HCT116 (cell line): ENCODE data around the gene ROCK2. TPM values are rescaled to one million over a fixed set of nuclear protein-coding genes. Genes with fewer than 3 reads are reported as not detected.

Source experiments
- ATAC-seq: fragments of 200-7000 bp; cut with Tn5 transposase; 2 replicates; pipeline ENCODE4 v1.9.1; 2020; ENCODE audit warnings: mild to moderate bottlenecking, moderate library complexity
- BruUV-seq: library from RNA; stranded (reverse); fragments of 400-500 nt; replicated peaks from 2 replicates; lab custom pipeline; 2021; lab: Mats Ljungman, UMichigan
- CTCF ChIA-PET: fragments of 300-600 bp; sonication (Branson Sonifier 250); formaldehyde crosslinking; loops from one replicate; lab custom pipeline; 2021; ENCODE audit warnings: antibody characterized with exemption; lab: Charles Lee
- POLR2A ChIA-PET: fragments of 300-600, 350-600 bp; sonication (Branson Sonifier 250); formaldehyde crosslinking; loops from one replicate; lab custom pipeline; 2021; ENCODE audit warnings: antibody characterized with exemption; lab: Charles Lee
- RAD21 ChIA-PET, 2 experiments: fragments of 300-600 bp; sonication (Branson Sonifier 250); formaldehyde crosslinking; loops; one replicate each; lab custom pipeline; 2023; ENCODE audit warnings: low total read pairs in 2 of 2; ENCODE audit not compliant: uncharacterized antibody in 2 of 2, unreplicated experiment in 2 of 2, low non-redundant PET in 1 of 2; lab: Charles Lee
- DNase-seq: peaks from one replicate; pipeline ENCODE4 v3.0.0-alpha.2; 2010; ENCODE audit warnings: low read depth, low spot score
- H2AFZ ChIP-seq: fragments of 200-600 bp; shearing (Covaris generic), sonication (generic); 2 replicates; pipeline ENCODE4 v1.6.1; 2017; ENCODE audit warnings: low read depth, mixed run types, mixed read lengths, antibody characterized with exemption, low read length; ENCODE audit not compliant: poor library complexity, severe bottlenecking
- H3K27ac ChIP-seq: 2 replicates; pipeline ENCODE4 v1.5.1; 2012; ENCODE audit warnings: low read depth, low read length
- H3K27me3 ChIP-seq: fragments of 200-600 bp; sonication (generic); 2 replicates; pipeline ENCODE4 v1.6.1; 2016; ENCODE audit warnings: mixed run types, low read length, mixed read lengths; ENCODE audit not compliant: insufficient read depth
- H3K36me3 ChIP-seq, 2 experiments: fragments of 200-500 bp in 1 of 2; fragments of 200-600 bp in 1 of 2; sonication (Bioruptor generic) in 1 of 2; sonication (generic) in 1 of 2; 2 replicates each; pipeline versions ENCODE4 v1.5.1 to v1.6.1; 2014 to 2016; ENCODE audit warnings: low read length in 2 of 2, inconsistent platforms in 1 of 2, mixed read lengths in 1 of 2, mixed run types in 1 of 2; ENCODE audit not compliant: insufficient read depth in 2 of 2, control insufficient read depth in 1 of 2
- H3K4me1 ChIP-seq, 2 experiments: fragments of 200-600 bp in 1 of 2; sonication (generic) in 1 of 2; 2 replicates each; pipeline versions ENCODE4 v1.5.1 to v1.6.1; 2012 to 2017; ENCODE audit warnings: low read length in 2 of 2, inconsistent platforms in 1 of 2, mild to moderate bottlenecking in 1 of 2, mixed read lengths in 1 of 2, mixed run types in 1 of 2, moderate library complexity in 1 of 2; ENCODE audit not compliant: insufficient read depth in 2 of 2, control insufficient read depth in 1 of 2
- H3K4me2 ChIP-seq: fragments of 200-600 bp; sonication (generic); 2 replicates; pipeline ENCODE4 v1.6.1; 2017; ENCODE audit warnings: mixed run types, low read length, mixed read lengths
- H3K4me3 ChIP-seq, 2 experiments: fragments of 200-600 bp in 1 of 2; sonication (generic) in 1 of 2; replicated peaks in 1 of 2; 2 replicates each; pipeline ENCODE4 v1.5.1; 2011 to 2016; ENCODE audit warnings: low read length in 2 of 2, control low read depth in 1 of 2, low read depth in 1 of 2, mild to moderate bottlenecking in 1 of 2, mixed read lengths in 1 of 2, mixed run types in 1 of 2
- H3K79me2 ChIP-seq: fragments of 200-600 bp; sonication (generic); 2 replicates; pipeline ENCODE4 v1.6.1; 2017; ENCODE audit warnings: mild to moderate bottlenecking, mixed run types, low read length, moderate library complexity, mixed read lengths; ENCODE audit not compliant: insufficient read depth
- H3K9ac ChIP-seq: fragments of 200-600 bp; sonication (generic); 2 replicates; pipeline ENCODE4 v1.6.1; 2016; ENCODE audit warnings: low read length, mixed read lengths
- H3K9me2 ChIP-seq: fragments of 200-600 bp; sonication (generic), shearing (Covaris generic); 2 replicates; pipeline ENCODE4 v1.6.1; 2017; ENCODE audit warnings: mixed run types, mild to moderate bottlenecking, moderate library complexity; ENCODE audit not compliant: insufficient read depth
- H3K9me3 ChIP-seq, 2 experiments: fragments of 200-500 bp in 1 of 2; fragments of 200-600 bp in 1 of 2; sonication (Bioruptor generic) in 1 of 2; sonication (generic) in 1 of 2; 2 replicates each; pipeline ENCODE4 v1.6.1; 2014 to 2017; ENCODE audit warnings: low read length in 2 of 2, mixed read lengths in 2 of 2, inconsistent platforms in 1 of 2, low read depth in 1 of 2, mild to moderate bottlenecking in 1 of 2, mixed run types in 1 of 2, moderate library complexity in 1 of 2; ENCODE audit not compliant: control insufficient read depth in 1 of 2, insufficient read depth in 1 of 2
- H4K20me1 ChIP-seq: fragments of 200-600 bp; sonication (generic), shearing (Covaris generic); 2 replicates; pipeline ENCODE4 v1.6.1; 2017; ENCODE audit warnings: mixed run types, mild to moderate bottlenecking, moderate library complexity; ENCODE audit not compliant: insufficient read depth
- EGR1 ChIP-seq: IDR thresholded peaks from 2 replicates; pipeline ENCODE4 v1.6.1; 2012; ENCODE audit warnings: low read depth
- EZH2 ChIP-seq: fragments of 200-600 bp; sonication (generic); IDR thresholded peaks from 2 replicates; pipeline ENCODE4 v1.6.1; 2017; ENCODE audit warnings: antibody characterized with exemption, mixed run types
- EZH2phosphoT487 ChIP-seq: fragments of 200-600 bp; IDR thresholded peaks from 2 replicates; pipeline ENCODE4 v1.6.1; 2018; ENCODE audit warnings: antibody characterized with exemption, borderline replicate concordance
- JUND ChIP-seq: IDR thresholded peaks from 2 replicates; pipeline ENCODE4 v1.6.1; 2012
- MAX ChIP-seq: IDR thresholded peaks from 2 replicates; pipeline ENCODE4 v1.6.1; 2012
- POLR2A ChIP-seq: IDR thresholded peaks from 2 replicates; pipeline ENCODE4 v1.7.0; 2011; ENCODE audit warnings: borderline replicate concordance; ENCODE audit not compliant: insufficient read depth, insufficient read length; ENCODE audit errors: extremely low read depth
- POLR2AphosphoS5 ChIP-seq: IDR thresholded peaks from 2 replicates; pipeline ENCODE4 v1.6.1; 2011; ENCODE audit warnings: mild to moderate bottlenecking, low read depth, low read length, moderate library complexity
- RAD21 ChIP-seq: IDR thresholded peaks from 2 replicates; pipeline ENCODE4 v1.6.1; 2012; ENCODE audit warnings: low read depth, mild to moderate bottlenecking
- SP1 ChIP-seq: IDR thresholded peaks from 2 replicates; pipeline ENCODE4 v1.6.1; 2012; ENCODE audit warnings: low read depth
- SRF ChIP-seq: IDR thresholded peaks from 2 replicates; pipeline ENCODE4 v1.6.1; 2012; ENCODE audit warnings: low read depth
- YY1 ChIP-seq: IDR thresholded peaks from 2 replicates; pipeline ENCODE4 v1.6.1; 2011; ENCODE audit warnings: low read length, low read depth, moderate library complexity, mild to moderate bottlenecking; ENCODE audit not compliant: insufficient replicate concordance; ENCODE audit errors: extremely low read depth
- ZBTB33 ChIP-seq: IDR thresholded peaks from 2 replicates; pipeline ENCODE4 v1.6.1; 2011; ENCODE audit warnings: mild to moderate bottlenecking, low read length, moderate library complexity; ENCODE audit not compliant: insufficient replicate concordance; ENCODE audit errors: extremely low read depth
- ZFX ChIP-seq: fragments of 450-650 bp; IDR thresholded peaks from 2 replicates; pipeline ENCODE4 v1.6.1; 2017
- ZNF274 ChIP-seq: fragments of 200-500 bp; sonication (Bioruptor generic); IDR thresholded peaks from 2 replicates; pipeline ENCODE4 v1.6.1; 2014; ENCODE audit warnings: mild to moderate bottlenecking, low read depth, low read length, inconsistent platforms
- intact Hi-C: fragments of 100-400 bp; cut with micrococcal nuclease; formaldehyde crosslinking; loops from 2 replicates; pipeline ENCODE4 v1.10.0; 2022
- total RNA-seq: library from RNA; stranded (reverse); gene quantifications from one replicate; pipeline ENCODE4 v1.2.1, GENCODE V29; 2021; ENCODE audit not compliant: unreplicated experiment
- TF ChIP-seq, protein P1 (sequence below): IDR thresholded peaks from 2 replicates; pipeline ENCODE4 v1.6.1; 2012
- TF ChIP-seq, protein P2 (sequence below), 3 experiments: fragments of 200-600 bp in 1 of 3; sonication (generic) in 1 of 3; IDR thresholded peaks in 2 of 3; conservative IDR thresholded peaks in 1 of 3; 2 replicates each; pipeline ENCODE4 v1.5.1; 2012 to 2017; ENCODE audit warnings: low read depth in 2 of 3, low read length in 2 of 3, antibody characterized with exemption in 1 of 3, borderline replicate concordance in 1 of 3, control low read depth in 1 of 3, mild to moderate bottlenecking in 1 of 3, mixed read lengths in 1 of 3, mixed run types in 1 of 3, moderate library complexity in 1 of 3; ENCODE audit not compliant: insufficient read depth in 1 of 3

Gene ROCK2
- total RNA-seq, 1 experiment from 2014 or later: 48.0 TPM

DNA sequence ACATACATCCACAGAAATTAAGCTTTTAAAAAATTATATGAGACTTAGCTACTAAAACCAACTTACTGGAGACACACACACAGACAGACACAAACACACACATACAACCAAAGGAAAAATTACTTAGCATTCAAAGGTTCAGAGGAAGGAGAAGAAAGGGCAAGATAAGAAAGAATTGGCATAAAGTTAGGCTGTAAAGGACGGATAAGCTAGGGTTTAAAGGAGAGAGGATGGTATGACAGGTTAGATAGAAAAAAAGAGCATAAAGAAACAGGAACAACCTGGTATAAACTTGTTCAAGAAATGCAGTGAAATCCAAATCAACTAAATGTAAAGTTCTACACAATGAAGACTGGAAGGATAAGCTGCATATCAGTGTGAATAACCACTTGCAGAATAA is 115.7 kb downstream of the ROCK2 start:
- TF ChIP-seq RAD21: no peak
- TF ChIP-seq ZFX: no peak
- TF ChIP-seq EZH2phosphoT487: no peak
- TF ChIP-seq ZNF274: no peak
- no peak for TF ChIP-seq POLR2AphosphoS5
- no peak for TF ChIP-seq POLR2A
- TF ChIP-seq YY1: no peak
- TF ChIP-seq MAX: no peak
- TF ChIP-seq, protein P1, sequence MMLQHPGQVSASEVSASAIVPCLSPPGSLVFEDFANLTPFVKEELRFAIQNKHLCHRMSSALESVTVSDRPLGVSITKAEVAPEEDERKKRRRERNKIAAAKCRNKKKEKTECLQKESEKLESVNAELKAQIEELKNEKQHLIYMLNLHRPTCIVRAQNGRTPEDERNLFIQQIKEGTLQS: no peak
- Histone ChIP-seq H3K4me2 (no peak overlapping the region), H3K9ac (no peak overlapping the region), H3K9me3 (no peaks in the 10 kb centered on the region), H3K4me3 (no peak overlapping the region), H3K4me1 (no peaks in the 10 kb centered on the region), H4K20me1 (no peaks in the 10 kb centered on the region), H3K36me3 (no peaks in the 10 kb centered on the region), H3K27ac (no peak overlapping the region), H3K9me2 (no peaks in the 10 kb centered on the region), H2AFZ (no peak overlapping the region), H3K27me3 (no peaks in the 10 kb centered on the region), H3K79me2 (peaks cover 10% of the 10 kb centered on the region)
- ATAC-seq: no peak
- intact Hi-C loops: no loop called here
- no peak for DNase-seq
- no TSS peak for BruUV-seq
- POLR2A ChIA-PET: no interaction called here
- RAD21 ChIA-PET: no interaction called here
- CTCF ChIA-PET: no interaction called here

- POLR2A ChIA-PET: no interaction called here
These were observed 116.8 kb downstream of the ROCK2 start for GRCh38 chr2:11227595-11227994.

More at GRCh38 chr2:11227595-11227994, 116.8 kb downstream of the ROCK2 start:
- Histone ChIP-seq H3K4me1 (no peaks in the 10 kb centered on the region), H2AFZ (no peak overlapping the region)
- BruUV-seq: no TSS peak
- CTCF ChIA-PET: no interaction called here
- no peak for TF ChIP-seq ZBTB33
- no peak for TF ChIP-seq JUND
- TF ChIP-seq SRF: no peak
- no peak for TF ChIP-seq SP1
- TF ChIP-seq EGR1: no peak
- no peak for TF ChIP-seq ZFX
- TF ChIP-seq EZH2phosphoT487: no peak
- no peak for TF ChIP-seq EZH2
- TF ChIP-seq, protein P2, sequence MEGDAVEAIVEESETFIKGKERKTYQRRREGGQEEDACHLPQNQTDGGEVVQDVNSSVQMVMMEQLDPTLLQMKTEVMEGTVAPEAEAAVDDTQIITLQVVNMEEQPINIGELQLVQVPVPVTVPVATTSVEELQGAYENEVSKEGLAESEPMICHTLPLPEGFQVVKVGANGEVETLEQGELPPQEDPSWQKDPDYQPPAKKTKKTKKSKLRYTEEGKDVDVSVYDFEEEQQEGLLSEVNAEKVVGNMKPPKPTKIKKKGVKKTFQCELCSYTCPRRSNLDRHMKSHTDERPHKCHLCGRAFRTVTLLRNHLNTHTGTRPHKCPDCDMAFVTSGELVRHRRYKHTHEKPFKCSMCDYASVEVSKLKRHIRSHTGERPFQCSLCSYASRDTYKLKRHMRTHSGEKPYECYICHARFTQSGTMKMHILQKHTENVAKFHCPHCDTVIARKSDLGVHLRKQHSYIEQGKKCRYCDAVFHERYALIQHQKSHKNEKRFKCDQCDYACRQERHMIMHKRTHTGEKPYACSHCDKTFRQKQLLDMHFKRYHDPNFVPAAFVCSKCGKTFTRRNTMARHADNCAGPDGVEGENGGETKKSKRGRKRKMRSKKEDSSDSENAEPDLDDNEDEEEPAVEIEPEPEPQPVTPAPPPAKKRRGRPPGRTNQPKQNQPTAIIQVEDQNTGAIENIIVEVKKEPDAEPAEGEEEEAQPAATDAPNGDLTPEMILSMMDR (IDR thresholded peaks at IDR 0.05 in 2 of 3, conservative IDR thresholded peaks at IDR 0.05 in 1 of 3; ENCODE audit: borderline replicate concordance in 1 of 3, insufficient read depth in 1 of 3, low read depth in 2 of 3, low read length in 2 of 3): no peak
- TF ChIP-seq, all 23 proteins: peak for 0
- Histone ChIP-seq H3K9me2 (no peaks in the 10 kb centered on the region), H3K36me3 (no peaks in the 10 kb centered on the region), H3K27ac (no peak overlapping the region), H3K79me2 (peaks cover 6% of the 10 kb centered on the region), H3K9me3 (no peaks in the 10 kb centered on the region), H3K9ac (no peak overlapping the region), H3K27me3 (no peaks in the 10 kb centered on the region), H4K20me1 (no peaks in the 10 kb centered on the region), H3K4me3 (no peak overlapping the region), H3K4me2 (no peak overlapping the region)
- no peak for DNase-seq
- intact Hi-C loops: no loop called here
- RAD21 ChIA-PET: no interaction called here
- no peak for ATAC-seq
